ENCODE measurements around the gene NMRK2.

- TF ChIP-seq FOXM1 (IDR thresholded peaks at IDR 0.05; ENCODE audit: borderline replicate concordance) = no peak
- TF ChIP-seq L3MBTL2 (conservative IDR thresholded peaks at IDR 0.05) = no peak
- no peak for TF ChIP-seq FOXA1 (IDR thresholded peaks at IDR 0.05)
- TF ChIP-seq FOXK2 (IDR thresholded peaks at IDR 0.05) = no peak
Measured at GRCh38 chr19:3983936-3984583, 51.2 kb downstream of the NMRK2 start.

Data from HEK293T (cell line).